Measurements from ENCODE around the gene ATAT1.
A peak's percentile ranks its signal among the peaks of the same experiment; 100 is the strongest.

The ATAT1 gene

GRCh38 chr6:30685157-30686008 lies 58.7 kb downstream of the ATAT1 start:
- DNase-seq = peak; percentile 44

GRCh38 chr6:30686009-30686907 lies 59.6 kb downstream of the ATAT1 start, which contains the start of gene PPP1R18:
PPP1R18 (minus strand) TSS chr6:30686645; CDS start chr6:30686018, 627 bp downstream.
- peak; percentile 85 for DNase-seq

GRCh38 chr6:30686908-30687658 lies 60.4 kb downstream of the ATAT1 start:
- DNase-seq = peak; percentile 75

- DNase-seq = no peak
Observed at GRCh38 chr6:30687659-30688431, 61.2 kb downstream of the ATAT1 start.

GRCh38 chr6:30688569-30688968 lies 61.9 kb downstream of the ATAT1 start:
- no peak for DNase-seq

GRCh38 chr6:30689022-30689865 lies 62.6 kb downstream of the ATAT1 start:
- DNase-seq = no peak

GRCh38 chr6:30689985-30690384 lies 63.3 kb downstream of the ATAT1 start:
- DNase-seq = no peak

GRCh38 chr6:30690403-30691207 lies 63.9 kb downstream of the ATAT1 start, which contains the start of gene NRM:
NRM (minus strand) TSS chr6:30690984; CDS start chr6:30690974, 10 bp downstream.
- peak; percentile 78 for DNase-seq

- no peak for DNase-seq
Observed at GRCh38 chr6:30691208-30691847, 64.7 kb downstream of the ATAT1 start.
